Stimulated activated CD4-positive, alpha-beta T cell treated with anti-CD3 and anti-CD28 coated beads, Interleukin-15, amount 100 ng/mL, for 1 hour (primary cell): ENCODE data around the gene NKAIN2.
"Not testable (repeated sequence)": the region's sequence is repeated elsewhere in the genome, so short reads cannot be mapped to it uniquely, and the experiment has no call there.

Experiments
- DNase-seq, 2 donors: peaks; one replicate each; pipeline ENCODE4 v3.0.0-alpha.2; 2020; ENCODE audit warnings: low read depth in 1 of 2, low spot score in 1 of 2

Gene NKAIN2

GRCh38 chr6:124551711-124552233, 748.1 kb downstream of the NKAIN2 start:
- DNase-seq, result no peak

DNA sequence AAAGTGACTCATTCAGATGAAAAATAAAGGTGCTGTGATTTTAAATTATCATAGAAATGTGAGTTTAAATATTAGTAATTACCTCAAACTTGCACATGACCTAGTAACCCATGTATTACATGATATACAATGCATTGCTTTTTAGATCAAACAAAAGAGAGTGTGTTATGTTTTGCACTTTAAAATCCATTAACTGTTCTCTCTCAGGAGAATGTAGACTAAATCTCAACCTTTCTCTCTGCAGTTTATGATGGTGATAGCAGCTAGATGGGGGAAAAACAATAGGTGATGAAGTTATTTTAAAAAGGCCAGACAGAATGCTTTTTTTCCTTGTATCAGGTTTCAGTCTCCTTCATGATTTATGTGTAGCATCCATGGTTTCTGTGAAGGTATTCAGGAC, 754.2 kb downstream of the NKAIN2 start:
- no peak for DNase-seq

DNA sequence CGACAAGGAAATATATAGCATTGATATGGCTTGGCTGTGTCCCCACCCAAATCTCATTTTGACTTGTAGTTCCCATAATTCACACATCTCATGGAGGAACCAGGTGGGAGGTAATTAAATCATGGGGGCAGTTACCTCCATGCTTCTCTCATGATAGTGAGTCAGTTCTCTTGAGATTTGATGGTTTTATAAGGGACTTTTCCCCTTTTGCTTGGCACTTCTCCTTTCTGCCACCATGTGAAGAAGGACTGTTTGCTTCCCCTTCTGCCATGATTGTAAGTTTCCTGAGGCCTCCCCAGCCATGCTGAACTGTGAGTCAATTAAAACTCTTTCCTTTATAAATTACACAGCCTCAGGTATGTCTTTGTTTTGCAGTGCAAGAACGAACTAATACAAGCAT, 756.4 kb downstream of the NKAIN2 start:
- not testable (repeated sequence) for DNase-seq

DNA sequence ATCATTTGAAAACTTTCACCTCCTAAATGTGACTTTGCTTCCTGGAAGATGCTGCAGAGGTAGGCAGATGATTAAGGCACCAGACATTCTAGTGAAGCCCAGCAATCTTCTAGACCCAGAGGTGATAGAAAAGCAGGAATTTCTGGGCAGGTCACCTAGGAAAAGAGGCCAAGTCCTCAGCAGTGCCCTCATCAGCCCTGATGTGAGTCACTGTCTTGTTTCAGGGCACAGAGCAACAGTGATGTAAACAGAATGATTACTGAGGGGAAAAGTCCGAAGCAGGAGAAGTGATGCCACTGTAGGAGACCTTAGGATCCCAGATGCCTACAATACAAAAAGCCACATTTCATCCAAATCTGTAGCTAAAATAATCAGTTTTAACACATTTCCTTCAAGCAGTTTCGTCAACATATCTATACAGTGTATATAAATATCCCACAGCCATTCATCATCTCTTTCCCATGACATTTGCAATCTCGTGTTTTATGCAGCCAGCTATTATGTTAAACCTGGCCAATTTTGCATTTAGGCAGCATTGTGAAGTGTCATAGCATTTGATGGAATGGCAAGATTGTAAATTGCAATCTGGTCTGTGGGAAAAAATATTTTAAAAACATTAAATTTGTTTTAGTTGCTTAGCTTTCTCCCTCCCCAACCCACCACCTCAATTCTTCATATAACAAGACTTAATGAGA, 757.4 kb downstream of the NKAIN2 start:
- DNase-seq, result no peak

- DNase-seq, result no peak
Observed at GRCh38 chr6:124561635-124562130, 758.0 kb downstream of the NKAIN2 start.

- DNase-seq, result not testable (repeated sequence)
Observed at GRCh38 chr6:124564125-124564524, 760.5 kb downstream of the NKAIN2 start.

GRCh38 chr6:124567401-124567800, 763.7 kb downstream of the NKAIN2 start:
- DNase-seq, result no peak

GRCh38 chr6:124573953-124574352, 770.3 kb downstream of the NKAIN2 start:
- DNase-seq, result no peak

DNA sequence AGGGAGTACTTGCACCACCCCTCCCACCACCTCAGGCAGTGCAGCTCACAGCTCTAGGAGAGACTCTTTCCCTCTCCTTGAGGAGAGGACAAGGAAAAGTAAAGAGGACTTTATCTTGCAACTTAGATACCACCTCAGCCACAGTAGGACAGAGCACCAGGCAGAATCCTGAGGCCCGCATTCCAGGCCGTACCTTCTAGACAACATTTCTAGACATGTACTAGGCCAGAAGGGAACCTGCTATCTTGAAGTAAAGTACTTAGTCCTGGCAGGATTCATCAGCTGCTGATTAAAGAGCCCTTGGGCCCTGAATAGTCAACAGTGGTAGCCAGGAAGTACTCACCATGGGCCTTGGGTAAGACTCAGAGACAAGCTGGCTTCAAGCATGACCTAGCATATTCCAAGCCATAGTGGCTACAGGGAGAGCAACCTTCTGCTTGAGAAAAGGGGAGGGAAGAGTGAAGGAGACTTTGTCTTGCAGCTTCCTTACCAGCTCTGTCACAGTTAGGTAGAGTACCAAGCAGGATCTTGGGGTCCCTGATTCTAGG, 774.1 kb downstream of the NKAIN2 start:
- no peak for DNase-seq

GRCh38 chr6:124590001-124590400, 786.3 kb downstream of the NKAIN2 start:
- DNase-seq, result no peak

- DNase-seq, result no peak
Observed at GRCh38 chr6:124599656-124600055, 796.0 kb downstream of the NKAIN2 start.

- DNase-seq, result no peak
Observed at GRCh38 chr6:124604719-124605118, 801.1 kb downstream of the NKAIN2 start.

DNA sequence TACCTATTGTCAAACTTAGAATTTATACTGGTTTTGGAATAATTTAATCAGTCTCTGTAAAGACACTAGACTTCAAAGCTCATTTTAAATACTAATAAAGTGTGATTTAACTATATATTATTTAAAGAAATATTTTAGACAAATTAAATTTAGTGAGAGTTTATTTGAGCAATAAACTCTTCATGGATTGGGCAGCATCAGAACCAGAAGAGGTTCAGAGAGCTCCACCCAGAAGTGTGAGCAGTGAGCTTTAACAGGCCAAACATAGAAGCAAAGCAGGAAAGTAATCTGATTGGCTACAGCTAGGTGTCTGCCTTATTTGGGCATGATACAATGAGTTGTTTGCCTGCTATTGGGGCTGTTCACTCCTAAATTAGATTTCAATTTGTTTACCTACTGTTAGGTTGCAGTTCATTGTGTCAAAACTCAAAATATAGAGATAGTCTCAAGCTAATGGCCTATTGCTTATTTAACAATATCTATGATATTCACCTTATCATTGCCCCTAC, 803.5 kb downstream of the NKAIN2 start:
- DNase-seq, result no peak

- DNase-seq, result no peak
Observed at GRCh38 chr6:124613031-124613430, 809.4 kb downstream of the NKAIN2 start.

DNA sequence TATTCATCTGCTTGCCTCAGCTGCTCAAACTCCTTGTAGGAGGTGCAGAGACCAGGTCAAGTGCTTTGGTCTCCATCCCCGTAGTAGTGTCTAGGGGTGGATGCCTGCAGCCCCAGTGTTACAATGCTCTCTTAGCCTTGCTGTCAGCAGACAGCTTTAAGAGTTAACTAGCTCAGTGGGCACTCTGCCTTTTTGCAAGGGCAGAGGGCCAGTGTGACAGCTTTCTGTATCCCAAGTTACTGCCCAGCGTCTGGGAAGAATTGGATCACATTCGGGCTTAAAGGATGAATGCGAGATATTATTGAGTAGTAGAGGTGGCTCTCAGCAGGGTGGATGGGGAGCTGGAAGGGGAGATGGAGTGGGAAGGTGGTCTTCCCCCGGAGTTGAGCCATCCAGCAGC, 818.7 kb downstream of the NKAIN2 start:
- DNase-seq, result no peak

- DNase-seq, result no peak
Observed at GRCh38 chr6:124633655-124634054, 830.0 kb downstream of the NKAIN2 start.

DNA sequence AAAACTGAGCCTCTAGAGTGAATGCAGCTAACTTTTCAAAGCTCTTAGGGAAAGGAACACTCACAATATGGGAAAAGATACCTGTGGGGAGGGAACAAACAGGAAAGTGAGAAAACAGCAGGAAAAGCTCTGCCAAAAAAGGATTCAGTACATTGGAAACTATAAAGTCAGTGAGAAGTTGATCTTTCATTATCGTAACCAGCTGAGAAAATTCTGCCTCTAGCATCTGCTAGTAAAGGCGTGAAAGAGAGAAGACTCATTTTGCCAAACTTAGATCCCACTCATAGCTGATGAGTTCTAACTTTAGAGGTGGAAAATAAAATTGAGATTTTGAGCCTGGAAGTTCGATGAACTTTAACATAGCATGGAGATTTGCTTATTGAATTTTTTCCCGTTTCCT, 836.8 kb downstream of the NKAIN2 start:
- DNase-seq, result no peak

- DNase-seq, result no peak
Observed at GRCh38 chr6:124655866-124656265, 852.2 kb downstream of the NKAIN2 start.

DNA sequence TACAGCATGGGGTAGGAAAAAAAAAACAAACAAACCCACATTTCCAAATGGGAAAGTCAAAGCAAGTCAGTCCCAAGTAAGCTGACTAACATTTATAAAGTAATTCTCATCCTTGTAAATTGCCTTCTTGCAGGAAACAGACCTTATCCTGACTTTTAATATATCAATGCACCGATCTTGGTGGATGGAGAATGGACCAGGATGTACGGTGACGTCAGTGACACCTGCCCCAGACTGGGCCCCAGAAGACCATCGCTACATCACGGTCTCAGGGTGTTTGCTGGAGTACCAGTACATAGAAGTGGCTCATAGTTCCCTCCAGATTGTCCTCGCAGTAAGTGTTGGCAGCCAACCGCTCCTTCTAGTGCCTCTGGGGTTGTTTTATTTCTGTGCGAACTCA, 854.4 kb downstream of the NKAIN2 start:
- no peak for DNase-seq

DNA sequence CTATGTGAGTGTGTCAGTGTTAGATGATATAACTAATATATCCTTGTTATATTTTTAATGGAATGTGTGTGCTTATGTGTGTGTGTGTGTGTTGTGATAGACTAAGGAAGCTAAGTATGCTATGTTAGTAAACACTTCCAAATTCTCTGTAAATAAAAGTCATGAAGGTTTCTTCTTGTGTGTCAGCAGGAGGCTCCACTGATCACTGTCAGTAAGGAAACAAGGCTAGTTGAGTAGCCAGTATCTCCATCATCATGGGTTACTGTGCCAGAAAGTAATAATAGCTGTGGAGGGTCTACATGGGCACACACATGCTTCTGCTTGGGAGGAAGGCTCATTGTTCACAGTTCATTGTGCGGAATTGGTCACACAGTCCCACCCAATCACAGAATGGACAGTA, 855.8 kb downstream of the NKAIN2 start:
- no peak for DNase-seq

GRCh38 chr6:124660185-124660584, 856.5 kb downstream of the NKAIN2 start:
- DNase-seq, result no peak

- DNase-seq, result no peak
Observed at GRCh38 chr6:124661097-124661661, 857.5 kb downstream of the NKAIN2 start.
